Mucosa of stomach (tissue), 1 donor: ENCODE data around the gene RPL22L1.

Experiments used
- H3K27me3 ChIP-seq: one replicate; pipeline ENCODE4 v1.7.0; 2013; ENCODE audit warnings: mild to moderate bottlenecking, low read length; ENCODE audit not compliant: control insufficient read depth, insufficient read depth
- H3K36me3 ChIP-seq: one replicate; pipeline ENCODE4 v1.7.0; 2013; ENCODE audit warnings: low read length; ENCODE audit not compliant: control insufficient read depth, insufficient read depth
- H3K4me1 ChIP-seq: one replicate; pipeline ENCODE4 v1.7.0; 2013; ENCODE audit warnings: mild to moderate bottlenecking, low read length; ENCODE audit not compliant: control insufficient read depth, insufficient read depth
- H3K4me3 ChIP-seq: one replicate; pipeline ENCODE4 v1.7.0; 2013; ENCODE audit warnings: low read length
- H3K9ac ChIP-seq: one replicate; pipeline ENCODE4 v1.7.0; 2013; ENCODE audit warnings: mild to moderate bottlenecking, low read length, moderate library complexity
- H3K9me3 ChIP-seq: one replicate; pipeline ENCODE4 v1.7.0; 2013; ENCODE audit warnings: mild to moderate bottlenecking, low read length, moderate library complexity; ENCODE audit not compliant: control insufficient read depth
- donor health status: Pancreatic carcinoma.

The RPL22L1 gene

DNA sequence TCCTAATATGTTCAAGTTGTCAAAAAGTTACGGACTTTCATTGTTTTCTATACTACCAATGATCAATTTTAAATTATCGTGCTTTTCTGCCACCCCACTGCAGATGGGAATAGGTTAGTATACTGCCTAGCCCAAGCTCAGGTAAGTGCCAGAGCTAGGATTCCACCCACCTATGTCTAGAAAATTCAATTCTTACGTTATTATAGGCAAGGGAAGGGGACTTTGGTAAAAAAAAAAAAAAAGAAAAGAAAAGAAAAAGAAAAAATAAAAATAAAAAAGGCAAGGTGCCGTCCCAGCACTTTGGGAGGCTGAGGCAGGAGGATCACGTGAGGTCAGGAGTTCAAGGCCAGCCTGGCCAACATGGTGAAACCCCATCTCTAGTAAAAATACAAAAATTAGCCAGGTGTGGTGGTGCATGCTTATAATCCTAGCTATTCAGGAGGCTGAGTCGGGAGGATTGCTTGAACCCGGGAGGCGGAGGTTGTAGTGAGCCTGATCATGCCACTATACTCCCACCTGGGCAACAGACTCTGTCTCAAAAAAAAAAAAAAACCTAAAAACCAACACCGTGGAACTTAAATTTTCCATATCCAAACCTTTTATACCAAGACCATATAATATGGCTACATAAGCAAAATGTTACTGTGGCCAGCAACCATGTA, 1.3 kb downstream of the RPL22L1 start:
- peak overlapping the region; percentile 95 for H3K9ac ChIP-seq
- no peaks in the 10 kb centered on the region for H3K9me3 ChIP-seq
- peaks cover 5% of the 10 kb centered on the region for H3K4me1 ChIP-seq
- H3K4me3 ChIP-seq: peak overlapping the region; percentile 93
- H3K36me3 ChIP-seq: no peaks in the 10 kb centered on the region
- H3K27me3 ChIP-seq: no peaks in the 10 kb centered on the region

DNA sequence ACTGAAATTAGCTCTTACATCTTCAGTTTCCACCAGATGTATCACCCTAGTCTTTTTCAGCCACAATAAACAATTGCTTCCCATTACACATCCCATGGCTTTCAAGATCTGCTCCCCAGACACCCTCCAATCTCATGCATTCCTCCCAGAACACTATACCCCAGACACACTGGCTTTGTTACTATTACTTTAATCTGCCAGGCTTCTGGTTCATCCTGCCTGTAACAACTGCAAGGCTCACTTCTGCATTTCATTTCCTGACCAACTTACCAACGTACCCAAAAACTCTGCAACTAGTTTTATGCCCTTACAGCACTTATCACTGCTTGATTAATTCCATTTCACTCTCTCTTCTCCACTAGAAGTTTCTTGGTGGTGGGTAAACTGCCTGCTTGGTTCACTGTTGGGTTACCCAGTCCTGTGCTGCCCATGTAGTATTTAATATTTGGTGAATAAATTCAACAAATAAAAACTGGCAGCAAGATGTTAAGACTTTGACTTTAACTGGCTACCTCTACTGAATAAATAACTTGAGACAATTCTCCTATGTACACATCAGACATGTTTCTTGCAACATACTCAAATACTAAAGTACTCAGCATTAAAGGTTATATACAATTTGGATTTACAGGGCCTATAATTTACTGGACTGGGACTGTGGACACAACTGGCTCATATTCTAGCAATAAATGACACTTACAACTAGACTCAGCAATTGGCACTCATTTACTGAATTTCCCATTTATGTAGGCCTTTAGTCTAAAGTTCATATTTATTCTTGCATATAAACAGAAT, 2.7 kb downstream of the RPL22L1 start:
- peaks cover 5% of the 10 kb centered on the region for H3K4me1 ChIP-seq
- no peaks in the 10 kb centered on the region for H3K27me3 ChIP-seq
- H3K9ac ChIP-seq: no peak overlapping the region
- no peak overlapping the region for H3K4me3 ChIP-seq
- H3K36me3 ChIP-seq: no peaks in the 10 kb centered on the region
- H3K9me3 ChIP-seq: no peaks in the 10 kb centered on the region

DNA sequence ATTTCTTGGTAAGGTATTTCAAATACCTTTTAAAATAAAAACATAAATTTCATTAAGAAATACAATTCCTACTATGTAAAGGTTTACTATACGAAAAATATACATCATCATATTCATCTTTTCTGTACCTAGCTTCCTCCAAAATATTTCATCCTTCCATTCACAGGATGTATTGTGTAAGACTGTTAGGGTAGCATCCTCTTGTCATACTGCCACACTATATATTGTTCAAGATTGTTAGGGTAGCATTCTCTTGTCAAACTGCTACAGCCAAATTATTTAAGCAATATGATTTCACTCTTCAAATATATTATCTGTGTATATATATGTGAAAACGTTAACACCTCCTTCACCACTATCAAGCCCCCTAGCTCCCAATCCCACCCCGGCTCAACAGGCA, 3.5 kb downstream of the RPL22L1 start:
- Histone ChIP-seq H3K4me1 (peaks cover 5% of the 10 kb centered on the region), H3K27me3 (no peaks in the 10 kb centered on the region), H3K36me3 (no peaks in the 10 kb centered on the region), H3K4me3 (no peak overlapping the region), H3K9ac (no peak overlapping the region), H3K9me3 (no peaks in the 10 kb centered on the region)

DNA sequence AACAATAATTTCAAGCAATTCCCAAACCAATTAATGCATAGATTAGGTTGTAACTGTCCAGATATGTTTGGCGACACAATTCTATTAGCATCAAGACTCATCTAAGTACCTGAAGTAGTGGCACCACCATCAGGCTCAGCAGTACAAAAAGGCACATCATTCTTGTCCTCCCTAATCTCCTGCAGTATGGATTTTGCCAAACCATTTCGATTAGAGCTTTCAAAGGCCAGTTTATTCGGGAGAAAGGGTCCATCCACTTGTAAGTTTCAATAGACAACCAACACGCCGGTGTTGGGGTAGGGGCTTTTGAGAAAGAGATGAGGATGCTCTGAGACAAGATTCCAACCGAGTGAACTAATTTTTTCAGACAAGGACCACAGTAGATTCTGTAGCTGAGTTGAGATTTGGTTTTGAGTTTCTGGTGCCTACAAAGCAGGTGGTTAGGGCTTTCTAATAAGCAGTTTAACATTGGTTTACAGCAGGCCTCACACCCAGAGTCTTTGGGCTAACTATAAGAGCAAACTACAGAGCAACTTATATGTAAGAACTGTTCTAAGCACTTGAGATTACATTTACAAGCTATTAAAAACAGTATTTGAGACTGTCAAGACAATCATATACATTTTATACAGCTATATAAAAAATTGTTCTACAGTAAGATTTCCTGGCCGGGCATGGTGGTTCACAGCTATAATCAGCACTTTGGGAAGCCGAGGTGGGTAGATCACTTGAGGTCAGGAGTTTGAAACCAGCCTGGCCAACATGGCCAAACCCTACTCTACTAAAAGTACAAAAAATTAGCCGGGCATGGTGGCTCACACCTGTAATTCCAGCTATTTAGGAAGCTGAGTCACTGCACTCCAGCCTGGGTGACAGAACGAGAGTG, 4.5 kb downstream of the RPL22L1 start:
- no peak overlapping the region for H3K9ac ChIP-seq
- H3K36me3 ChIP-seq: no peaks in the 10 kb centered on the region
- H3K27me3 ChIP-seq: no peaks in the 10 kb centered on the region
- peaks cover under 1% of the 10 kb centered on the region for H3K4me1 ChIP-seq
- no peaks in the 10 kb centered on the region for H3K9me3 ChIP-seq
- no peak overlapping the region for H3K4me3 ChIP-seq

DNA sequence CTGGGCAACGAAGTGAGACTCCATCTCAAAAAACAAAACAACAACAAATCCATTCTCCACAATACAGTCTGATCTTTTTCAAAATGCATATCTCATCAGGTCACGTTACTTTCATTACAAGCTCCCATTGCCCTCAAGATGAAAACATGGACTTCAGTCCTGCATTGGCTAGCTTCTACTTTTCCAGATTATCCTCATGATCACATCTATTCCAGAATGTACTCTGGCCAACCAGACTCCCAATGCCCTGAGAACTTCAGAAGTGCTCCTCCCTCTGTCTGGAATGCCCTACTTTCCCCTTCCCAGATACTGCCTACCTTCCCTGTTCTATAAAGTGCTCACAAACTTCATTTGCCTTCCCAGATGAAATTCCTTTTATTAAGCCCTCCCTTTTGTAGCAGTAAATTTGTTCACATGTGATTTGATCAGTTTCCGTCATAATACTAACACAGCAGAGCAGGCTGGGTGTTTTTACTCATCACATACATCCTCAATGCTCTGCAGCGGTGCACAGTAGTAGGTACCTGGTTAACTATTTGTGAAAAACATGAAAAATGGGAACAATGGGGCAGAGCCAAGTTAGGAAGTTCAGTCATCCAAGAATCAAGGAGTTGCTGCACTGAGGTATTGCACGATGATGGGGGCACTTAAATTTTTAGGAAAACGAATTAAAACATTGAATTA, 5.3 kb downstream of the RPL22L1 start:
- H3K9ac ChIP-seq: no peak overlapping the region
- no peaks in the 10 kb centered on the region for H3K27me3 ChIP-seq
- no peaks in the 10 kb centered on the region for H3K9me3 ChIP-seq
- no peak overlapping the region for H3K4me3 ChIP-seq
- no peaks in the 10 kb centered on the region for H3K4me1 ChIP-seq
- H3K36me3 ChIP-seq: no peaks in the 10 kb centered on the region

DNA sequence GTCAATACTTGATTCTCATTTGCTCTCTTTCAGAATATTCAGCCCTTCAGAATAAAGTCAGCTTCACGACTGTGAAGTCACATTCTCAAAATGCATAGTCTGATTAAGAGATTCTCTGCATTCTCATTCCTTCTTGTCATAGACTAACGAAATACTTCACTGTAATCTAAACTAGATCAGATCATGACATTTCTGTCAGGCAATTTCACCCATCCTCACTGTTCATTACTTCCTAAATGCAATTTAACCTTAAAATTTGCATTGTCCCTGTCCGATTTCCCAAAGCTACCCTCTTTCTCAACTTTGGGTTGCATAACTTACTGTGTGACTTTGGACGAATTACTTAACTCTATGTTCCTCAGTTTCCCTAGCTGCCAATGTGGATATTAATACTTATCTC, 6.2 kb downstream of the RPL22L1 start:
- H3K4me1 ChIP-seq: no peaks in the 10 kb centered on the region

DNA sequence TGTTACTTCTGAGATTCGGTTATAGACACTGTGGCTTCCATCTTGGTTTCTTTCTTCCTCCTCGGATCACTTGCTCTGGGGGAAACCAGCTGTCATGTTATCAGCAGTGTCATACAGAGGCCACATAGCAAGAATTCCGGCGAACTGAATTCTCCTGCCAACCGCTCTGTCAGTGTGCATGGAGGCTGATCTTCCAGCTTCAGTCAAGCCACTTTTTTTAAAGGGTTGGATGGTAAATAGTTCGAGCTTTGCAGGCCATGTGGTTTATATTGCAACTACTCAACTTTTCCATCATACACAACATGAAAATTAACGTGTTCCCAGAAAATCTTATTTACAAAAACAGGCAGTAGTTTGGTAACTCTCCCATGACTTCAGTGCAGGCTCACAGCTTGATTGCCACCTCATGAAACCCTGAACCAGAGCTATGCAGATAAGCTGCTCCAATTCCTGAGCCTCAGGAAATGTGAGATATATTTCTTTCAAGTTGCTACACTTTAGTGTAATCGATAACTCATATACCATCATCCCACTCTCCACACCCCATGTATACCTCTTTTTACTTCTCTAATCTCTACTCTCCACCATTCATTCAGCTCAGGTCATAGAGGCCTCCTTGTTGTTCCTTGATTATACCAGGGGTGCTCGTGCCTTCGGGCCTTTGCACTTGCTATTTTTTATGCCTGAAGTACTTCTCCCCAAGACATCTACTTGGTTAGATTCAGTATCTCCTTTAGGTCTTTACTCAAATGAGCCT, 7.2 kb downstream of the RPL22L1 start:
- Histone ChIP-seq H3K36me3 (no peaks in the 10 kb centered on the region), H3K4me1 (no peaks in the 10 kb centered on the region), H3K4me3 (no peak overlapping the region), H3K9me3 (no peaks in the 10 kb centered on the region), H3K9ac (no peak overlapping the region), H3K27me3 (no peaks in the 10 kb centered on the region)

More for the DNA sequence above, 6.2 kb downstream of the RPL22L1 start:
- Histone ChIP-seq H3K9ac (no peak overlapping the region), H3K36me3 (no peaks in the 10 kb centered on the region), H3K9me3 (no peaks in the 10 kb centered on the region), H3K27me3 (no peaks in the 10 kb centered on the region), H3K4me3 (no peak overlapping the region)

DNA sequence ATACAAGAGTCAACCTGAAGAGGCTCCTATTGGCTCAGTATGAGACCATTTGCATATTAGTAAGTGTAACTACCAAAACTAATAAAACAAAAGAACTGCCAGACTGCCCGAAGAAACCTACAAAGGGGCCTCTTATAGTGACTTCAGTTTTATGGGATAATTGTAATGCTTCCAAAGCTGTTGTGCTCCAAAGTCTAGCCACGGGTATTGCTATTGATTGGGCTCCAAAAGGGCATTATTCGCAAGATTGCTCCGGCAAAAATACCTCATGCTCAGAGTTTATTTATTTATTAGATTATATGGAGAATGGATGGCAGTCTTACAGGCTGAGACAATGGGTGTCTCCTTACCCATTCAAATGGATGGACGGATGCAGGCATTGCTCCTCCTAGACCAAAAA, 11.4 kb downstream of the RPL22L1 start:
- no peaks in the 10 kb centered on the region for H3K9me3 ChIP-seq
- no peak overlapping the region for H3K4me3 ChIP-seq
- no peak overlapping the region for H3K9ac ChIP-seq
- H3K4me1 ChIP-seq: no peaks in the 10 kb centered on the region
- no peaks in the 10 kb centered on the region for H3K36me3 ChIP-seq
- H3K27me3 ChIP-seq: no peaks in the 10 kb centered on the region

DNA sequence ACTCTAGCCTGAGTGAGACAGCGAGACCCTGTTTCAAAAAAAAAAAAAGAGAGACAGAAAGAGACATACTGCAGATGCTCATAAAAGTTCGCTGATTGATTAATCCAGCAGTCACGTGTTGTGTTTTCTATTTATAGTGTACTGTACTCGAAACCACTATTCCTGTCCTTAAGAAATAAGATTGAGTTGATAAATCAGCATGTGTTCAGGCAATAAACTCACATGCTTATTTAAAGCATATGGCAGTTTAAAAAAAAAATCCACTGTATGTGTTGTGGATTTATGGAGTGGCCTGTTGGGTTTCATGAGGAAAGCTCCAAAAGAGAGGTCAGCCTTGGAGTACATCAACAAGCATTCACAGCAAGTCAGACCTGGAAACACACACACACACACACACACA, 17.7 kb downstream of the RPL22L1 start:
- Histone ChIP-seq H3K4me1 (no peaks in the 10 kb centered on the region), H3K9me3 (no peaks in the 10 kb centered on the region), H3K36me3 (no peaks in the 10 kb centered on the region), H3K9ac (no peak overlapping the region), H3K27me3 (no peaks in the 10 kb centered on the region), H3K4me3 (no peak overlapping the region)

DNA sequence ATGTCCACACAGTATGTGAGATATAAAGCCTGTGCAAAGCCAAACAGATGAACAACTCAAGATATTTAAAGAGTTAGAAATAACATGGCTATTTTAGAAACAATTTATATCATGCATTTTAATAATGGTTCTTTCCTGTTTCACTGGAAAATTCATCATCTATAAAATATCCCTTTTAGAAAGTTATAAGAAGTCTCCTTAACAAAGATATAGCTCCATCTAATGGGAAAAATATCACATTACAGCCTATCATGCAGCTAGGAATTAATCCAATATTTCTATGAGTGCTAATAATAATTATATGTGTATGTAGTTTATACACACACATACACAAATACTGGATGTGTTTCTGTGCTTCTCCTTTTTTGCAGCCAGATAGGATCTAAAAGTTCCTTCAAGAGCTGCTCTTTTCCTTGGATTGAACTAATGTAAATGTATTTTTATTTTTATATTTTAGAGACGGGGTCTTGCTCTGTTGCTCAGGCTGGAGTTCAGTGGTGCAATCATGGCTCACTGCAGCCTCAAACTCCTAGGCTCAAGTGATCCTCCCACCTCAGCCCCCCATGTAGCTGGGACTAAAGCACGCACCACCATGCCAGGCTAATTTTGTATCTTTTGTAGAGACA, 21.6 kb downstream of the RPL22L1 start:
- H3K36me3 ChIP-seq: no peaks in the 10 kb centered on the region
- H3K9me3 ChIP-seq: no peaks in the 10 kb centered on the region
- H3K4me3 ChIP-seq: no peak overlapping the region

DNA sequence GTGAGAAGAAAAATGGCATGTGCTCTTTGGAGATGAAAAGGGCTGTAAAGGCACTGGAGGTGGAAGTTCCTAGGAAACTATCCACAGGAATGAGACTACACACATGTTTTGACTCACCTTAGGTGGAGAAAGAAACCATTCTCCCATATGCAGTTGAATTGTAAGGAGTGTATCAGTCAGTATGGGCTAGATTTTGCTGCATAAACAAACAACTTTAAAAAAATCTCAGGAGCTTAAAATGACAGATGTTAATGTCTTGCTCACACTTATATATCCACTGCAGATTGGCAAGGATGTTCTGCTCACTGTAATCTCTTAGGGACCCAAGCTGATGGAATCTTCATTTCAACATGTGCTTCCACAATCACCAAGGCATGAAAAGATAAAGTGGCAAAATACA, 25.6 kb downstream of the RPL22L1 start:
- H3K9ac ChIP-seq: no peak overlapping the region
- peaks cover 4% of the 10 kb centered on the region for H3K27me3 ChIP-seq
- H3K4me3 ChIP-seq: no peak overlapping the region
- no peaks in the 10 kb centered on the region for H3K9me3 ChIP-seq
- H3K4me1 ChIP-seq: no peaks in the 10 kb centered on the region
- H3K36me3 ChIP-seq: no peaks in the 10 kb centered on the region

More for the DNA sequence above, 21.6 kb downstream of the RPL22L1 start:
- H3K27me3 ChIP-seq: no peaks in the 10 kb centered on the region
- H3K4me1 ChIP-seq: no peaks in the 10 kb centered on the region
- H3K9ac ChIP-seq: no peak overlapping the region
